ENCODE measurements around the gene NLK. TPM values are rescaled to one million over a fixed set of nuclear protein-coding genes. Genes with fewer than 3 reads are reported as not detected.

NLK gene
- total RNA-seq, 1 donor from 2014 or later, result 11.8 TPM

DNA sequence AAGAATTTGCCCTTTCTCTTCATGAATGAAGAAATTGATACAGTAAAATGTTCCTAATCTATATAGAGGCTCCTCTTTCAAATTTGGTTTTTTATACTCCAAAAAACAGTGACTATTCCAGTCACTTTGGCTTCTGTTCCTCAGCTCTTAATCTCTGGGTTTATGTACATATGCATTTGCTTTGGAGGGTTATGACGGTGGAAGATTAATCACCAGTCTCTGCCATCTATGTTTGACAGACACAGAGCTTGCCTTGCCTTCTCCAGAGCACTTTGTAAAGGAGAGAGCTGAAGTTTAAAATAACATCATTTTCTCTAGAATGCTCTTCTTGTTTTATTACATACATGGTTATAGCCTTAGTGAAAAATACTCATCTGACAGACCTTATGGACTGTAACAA is 99.3 kb downstream of the NLK start:
- Mint-ChIP-seq H3K4me1 (ENCODE audit: low read depth) (peaks cover 18% of the 10 kb centered on the region), H3K36me3 (ENCODE audit: low read depth) (peaks cover 5% of the 10 kb centered on the region), H3K9me3 (ENCODE audit: low read depth) (no peaks in the 10 kb centered on the region), H3K27me3 (ENCODE audit: low read depth) (no peaks in the 10 kb centered on the region), H3K4me3 (ENCODE audit: unreplicated experiment) (no peak overlapping the region), H3K27ac (ENCODE audit: unreplicated experiment) (no peak overlapping the region)
- DNase-seq (ENCODE audit: low spot score), result no peak
- TF ChIP-seq, protein P1, sequence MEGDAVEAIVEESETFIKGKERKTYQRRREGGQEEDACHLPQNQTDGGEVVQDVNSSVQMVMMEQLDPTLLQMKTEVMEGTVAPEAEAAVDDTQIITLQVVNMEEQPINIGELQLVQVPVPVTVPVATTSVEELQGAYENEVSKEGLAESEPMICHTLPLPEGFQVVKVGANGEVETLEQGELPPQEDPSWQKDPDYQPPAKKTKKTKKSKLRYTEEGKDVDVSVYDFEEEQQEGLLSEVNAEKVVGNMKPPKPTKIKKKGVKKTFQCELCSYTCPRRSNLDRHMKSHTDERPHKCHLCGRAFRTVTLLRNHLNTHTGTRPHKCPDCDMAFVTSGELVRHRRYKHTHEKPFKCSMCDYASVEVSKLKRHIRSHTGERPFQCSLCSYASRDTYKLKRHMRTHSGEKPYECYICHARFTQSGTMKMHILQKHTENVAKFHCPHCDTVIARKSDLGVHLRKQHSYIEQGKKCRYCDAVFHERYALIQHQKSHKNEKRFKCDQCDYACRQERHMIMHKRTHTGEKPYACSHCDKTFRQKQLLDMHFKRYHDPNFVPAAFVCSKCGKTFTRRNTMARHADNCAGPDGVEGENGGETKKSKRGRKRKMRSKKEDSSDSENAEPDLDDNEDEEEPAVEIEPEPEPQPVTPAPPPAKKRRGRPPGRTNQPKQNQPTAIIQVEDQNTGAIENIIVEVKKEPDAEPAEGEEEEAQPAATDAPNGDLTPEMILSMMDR (IDR thresholded peaks at IDR 0.05), result no peak

DNA sequence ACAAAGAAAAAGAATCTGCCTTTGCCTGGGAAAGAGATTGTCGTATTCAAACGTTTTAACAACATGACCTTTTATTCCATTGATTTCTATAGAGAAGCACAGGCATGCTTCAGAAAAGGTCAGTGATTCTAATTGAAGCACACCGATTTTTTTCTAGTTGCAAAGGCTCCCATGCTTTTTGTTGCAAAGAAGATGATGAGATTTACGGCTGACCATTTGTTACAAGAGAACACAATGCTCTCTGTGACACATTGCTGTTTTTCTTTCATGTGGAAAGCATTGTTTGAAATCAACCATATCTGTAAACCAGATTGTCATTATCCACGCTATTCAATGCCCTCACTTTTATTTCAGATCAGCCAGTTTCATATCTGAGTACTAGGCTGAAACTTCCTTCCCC is 99.8 kb downstream of the NLK start:
- no peaks in the 10 kb centered on the region for H3K9me3 Mint-ChIP-seq (ENCODE audit: low read depth)
- TF ChIP-seq, protein P1 (IDR thresholded peaks at IDR 0.05), result no peak
- H3K36me3 Mint-ChIP-seq (ENCODE audit: low read depth), result peaks cover 5% of the 10 kb centered on the region
- no peak for DNase-seq (ENCODE audit: low spot score)
- H3K4me3 Mint-ChIP-seq (ENCODE audit: unreplicated experiment), result no peak overlapping the region
- no peaks in the 10 kb centered on the region for H3K27me3 Mint-ChIP-seq (ENCODE audit: low read depth)
- no peak overlapping the region for H3K27ac Mint-ChIP-seq (ENCODE audit: unreplicated experiment)
- H3K4me1 Mint-ChIP-seq (ENCODE audit: low read depth), result peaks cover 24% of the 10 kb centered on the region

DNA sequence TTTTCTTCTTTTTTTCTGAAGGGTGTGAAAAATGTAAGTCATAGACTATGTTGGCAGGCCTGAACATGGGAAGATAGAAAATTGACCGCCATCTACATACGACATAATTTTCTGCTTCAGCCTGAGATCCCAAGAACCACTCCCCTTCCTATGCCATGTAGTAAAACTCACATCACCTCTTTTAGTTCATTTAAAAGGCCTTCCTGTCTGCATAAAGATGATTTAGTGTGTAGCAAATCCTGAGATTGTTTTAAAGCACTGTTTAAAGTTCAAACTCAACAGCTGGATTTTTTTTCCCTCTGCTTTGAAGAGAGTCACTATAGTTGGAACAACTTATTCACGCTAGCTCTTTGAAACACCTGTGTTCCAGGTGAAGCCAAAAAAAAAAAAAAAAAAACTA is 101.5 kb downstream of the NLK start:
- Mint-ChIP-seq H3K27me3 (ENCODE audit: low read depth) (no peaks in the 10 kb centered on the region), H3K27ac (ENCODE audit: unreplicated experiment) (no peak overlapping the region), H3K9me3 (ENCODE audit: low read depth) (no peaks in the 10 kb centered on the region), H3K4me3 (ENCODE audit: unreplicated experiment) (no peak overlapping the region), H3K36me3 (ENCODE audit: low read depth) (peaks cover 5% of the 10 kb centered on the region), H3K4me1 (ENCODE audit: low read depth) (peaks cover 34% of the 10 kb centered on the region)
- TF ChIP-seq, protein P1 (IDR thresholded peaks at IDR 0.05), result no peak
- no peak for DNase-seq (ENCODE audit: low spot score)

GRCh38 chr17:28145348-28145747 is 102.9 kb downstream of the NLK start:
- Mint-ChIP-seq H3K4me3 (ENCODE audit: unreplicated experiment) (no peak overlapping the region), H3K9me3 (ENCODE audit: low read depth) (no peaks in the 10 kb centered on the region), H3K27ac (ENCODE audit: unreplicated experiment) (no peak overlapping the region), H3K36me3 (ENCODE audit: low read depth) (peaks cover 5% of the 10 kb centered on the region), H3K27me3 (ENCODE audit: low read depth) (no peaks in the 10 kb centered on the region), H3K4me1 (ENCODE audit: low read depth) (peaks cover 34% of the 10 kb centered on the region)
- no peak for DNase-seq (ENCODE audit: low spot score)
- TF ChIP-seq, protein P1 (IDR thresholded peaks at IDR 0.05), result no peak

GRCh38 chr17:28147017-28147416 is 104.5 kb downstream of the NLK start:
- Mint-ChIP-seq H3K27me3 (ENCODE audit: low read depth) (no peaks in the 10 kb centered on the region), H3K9me3 (ENCODE audit: low read depth) (no peaks in the 10 kb centered on the region), H3K27ac (ENCODE audit: unreplicated experiment) (no peak overlapping the region), H3K36me3 (ENCODE audit: low read depth) (peaks cover 5% of the 10 kb centered on the region), H3K4me1 (ENCODE audit: low read depth) (peaks cover 34% of the 10 kb centered on the region), H3K4me3 (ENCODE audit: unreplicated experiment) (no peak overlapping the region)
- no peak for DNase-seq (ENCODE audit: low spot score)
- TF ChIP-seq, protein P1 (IDR thresholded peaks at IDR 0.05), result no peak

All from chondrocyte (in vitro differentiated cells).